HG02798 (cell line): ENCODE data around the gene IQCB1.
"Not testable (repeated sequence)": the region's sequence is repeated elsewhere in the genome, so short reads cannot be mapped to it uniquely, and the experiment has no call there.

Source experiments
- ATAC-seq: cut with Tn5 transposase; IDR thresholded peaks from one replicate; pipeline ENCODE4 v1.9.1; 2021; ENCODE audit warnings: mild to moderate bottlenecking; ENCODE audit not compliant: unreplicated experiment, poor library complexity

Gene IQCB1

DNA sequence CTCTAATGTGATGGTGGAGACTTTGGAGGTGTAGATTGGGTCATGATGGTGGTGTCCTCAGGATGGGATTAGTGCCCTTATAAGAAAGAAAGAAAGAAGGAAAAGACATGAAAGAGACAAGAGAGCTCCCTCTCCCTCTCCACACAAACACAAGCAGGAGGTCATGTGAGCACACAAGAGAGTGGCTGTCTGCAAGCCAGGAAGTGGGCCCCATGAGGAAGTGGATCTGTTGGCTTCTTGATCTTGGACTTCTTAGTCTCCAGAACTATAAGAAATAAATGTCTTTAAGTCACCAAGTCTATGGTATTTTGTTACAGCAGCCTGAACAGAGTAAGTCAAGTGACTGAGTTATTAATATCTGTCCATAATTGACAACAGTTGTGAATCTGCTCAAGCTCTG is 17.1 kb downstream of the IQCB1 start:
- no peak for ATAC-seq

DNA sequence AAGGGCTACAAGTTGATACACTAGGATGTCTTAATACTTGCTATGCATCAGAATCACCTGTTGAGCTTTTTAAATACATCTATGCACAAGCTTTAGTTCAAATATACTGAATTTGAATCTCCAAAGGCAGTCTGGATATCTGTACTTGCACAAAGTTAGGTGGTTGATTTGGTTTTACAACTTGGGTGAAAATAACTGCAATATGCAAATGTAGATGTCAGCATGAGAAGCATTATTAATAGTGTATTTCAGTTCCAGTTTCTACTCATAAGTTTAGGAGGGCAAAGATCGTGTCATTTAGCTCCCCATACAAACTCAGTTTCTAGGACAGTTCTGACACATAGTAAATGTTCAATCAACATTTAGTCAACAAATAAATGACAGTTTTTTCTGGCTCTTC is 25.6 kb downstream of the IQCB1 start:
- peak; percentile 97 for ATAC-seq

DNA sequence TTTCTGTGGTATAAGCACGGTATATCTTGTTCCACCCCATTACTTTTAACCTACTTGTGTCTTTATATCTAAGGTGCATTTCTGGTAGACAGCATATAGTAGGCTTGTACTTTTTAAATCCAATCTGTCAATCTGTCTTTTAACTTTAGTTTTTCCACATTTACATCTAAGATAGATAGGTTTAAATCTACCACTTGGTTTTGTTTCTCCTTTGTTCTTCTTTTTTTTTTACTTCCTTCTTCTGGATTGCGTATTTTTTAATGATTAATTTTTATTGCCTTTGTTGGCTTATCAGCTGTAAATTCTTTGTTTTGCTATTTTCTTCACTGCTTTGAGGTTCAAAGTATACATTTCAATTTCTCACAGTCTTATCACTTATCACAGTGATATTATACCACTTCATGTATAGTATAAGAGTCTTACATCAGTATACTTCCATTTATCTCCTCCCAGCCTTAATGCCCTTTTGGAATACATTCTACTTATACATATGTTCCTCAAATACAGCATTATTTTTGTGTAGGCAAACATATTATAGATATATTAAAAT is 31.0 kb downstream of the IQCB1 start:
- no peak for ATAC-seq

DNA sequence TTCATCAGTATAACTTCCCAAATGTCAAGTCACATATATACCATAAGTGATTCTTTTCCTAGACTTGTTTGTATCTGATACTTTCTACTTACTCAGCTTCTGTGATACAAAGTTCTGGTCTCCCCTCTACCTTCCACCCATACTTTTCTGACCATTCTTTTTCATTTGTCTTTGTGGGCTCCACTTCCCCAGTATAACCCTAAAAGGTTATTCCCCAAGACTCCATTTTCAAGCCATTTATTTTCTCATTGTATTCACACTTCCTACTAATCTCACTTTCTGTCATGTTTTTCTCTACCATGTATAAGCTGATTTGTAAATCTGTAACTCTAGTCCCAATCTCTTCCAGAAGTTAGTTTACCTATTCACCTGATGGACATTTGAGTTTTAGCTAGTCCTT is 34.0 kb downstream of the IQCB1 start:
- ATAC-seq: no peak

DNA sequence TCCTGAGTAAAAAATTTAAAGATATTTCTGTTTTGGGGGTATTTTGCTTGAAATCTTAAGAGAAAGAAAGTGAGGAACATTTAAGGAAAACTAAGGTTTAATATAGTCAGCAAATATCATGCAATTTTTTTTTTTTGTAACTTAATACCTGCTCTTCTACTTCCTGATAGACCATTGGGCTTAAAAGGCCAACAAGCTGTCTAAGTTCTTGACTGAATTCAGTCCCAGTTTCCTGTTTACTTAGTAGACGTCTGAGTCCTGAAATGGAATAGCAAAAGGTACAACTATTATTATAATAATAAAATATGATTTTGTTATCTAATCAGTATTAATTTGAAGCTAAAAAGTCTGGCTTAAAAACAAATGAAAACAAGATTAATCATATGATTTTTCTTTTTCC is 37.9 kb downstream of the IQCB1 start:
- no peak for ATAC-seq

DNA sequence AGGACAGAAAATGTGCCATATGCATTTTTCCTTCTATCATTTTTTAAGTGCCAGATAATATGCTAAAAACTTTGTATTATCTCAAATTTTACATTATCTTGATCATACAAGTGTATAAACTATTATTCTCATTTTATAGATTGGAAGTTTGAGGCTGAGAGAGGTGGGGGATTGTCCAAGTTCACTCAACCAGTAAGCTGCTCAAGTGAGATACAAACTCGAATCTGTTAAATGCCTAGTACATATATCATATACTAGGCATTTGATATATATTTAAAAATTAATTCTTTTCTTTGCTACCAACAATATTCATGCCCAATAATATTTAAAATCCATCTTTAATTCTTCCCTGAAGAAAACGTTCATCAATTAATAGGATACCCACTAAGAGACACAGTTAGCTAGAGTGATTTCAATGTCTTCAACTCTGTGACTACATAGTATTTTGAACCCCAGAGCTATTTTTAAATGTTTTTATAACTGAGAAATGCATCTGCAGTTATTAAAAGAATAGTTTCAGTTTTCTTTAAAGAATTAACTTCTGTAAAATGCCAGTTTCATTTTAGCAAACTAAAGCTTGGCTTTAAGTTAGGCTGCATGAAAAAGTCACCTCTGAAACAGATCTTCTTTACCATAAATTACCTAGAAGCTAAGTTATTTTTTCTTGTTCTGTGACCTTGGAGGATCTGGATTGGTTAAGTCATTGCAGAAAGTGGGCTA is 40.4 kb downstream of the IQCB1 start:
- ATAC-seq: peak; percentile 53

DNA sequence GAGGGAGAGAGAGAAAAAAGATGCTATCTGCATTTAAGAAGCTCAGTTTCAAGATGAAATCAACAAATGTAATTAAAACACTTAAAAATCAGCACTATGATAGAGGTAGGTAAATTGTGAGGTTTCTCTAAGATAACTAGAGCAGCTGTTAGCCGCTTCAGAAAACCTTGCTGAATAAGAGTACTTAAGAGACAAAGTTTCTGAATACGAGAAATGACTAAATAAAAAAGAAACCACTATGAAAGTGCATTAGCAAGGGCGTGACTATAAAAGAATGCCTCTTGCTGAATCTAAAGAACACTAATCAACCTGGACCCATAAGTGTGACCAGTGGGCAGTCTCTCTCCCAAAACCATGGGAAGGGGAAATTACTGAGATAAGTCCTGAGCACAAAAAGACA is 41.8 kb downstream of the IQCB1 start:
- ATAC-seq: peak; percentile 74

DNA sequence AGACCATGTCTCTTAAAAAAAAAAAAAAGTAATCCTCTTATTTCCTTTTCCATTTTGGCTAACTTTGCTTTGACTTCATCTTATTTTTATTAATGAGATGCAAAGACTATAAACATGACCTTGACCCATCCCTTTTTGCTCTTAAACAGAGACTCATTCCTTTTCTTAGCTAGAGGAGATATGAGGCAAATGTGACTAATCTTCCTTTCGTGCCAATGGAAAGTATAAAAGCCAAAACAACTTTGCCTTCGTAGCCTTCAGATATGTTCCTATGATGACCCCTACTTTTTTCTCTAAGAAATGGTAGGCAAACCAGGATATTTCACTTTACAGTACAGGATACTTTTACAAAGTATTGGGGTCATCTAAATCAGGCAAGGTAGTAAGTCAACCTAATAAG is 48.4 kb downstream of the IQCB1 start:
- ATAC-seq: no peak

DNA sequence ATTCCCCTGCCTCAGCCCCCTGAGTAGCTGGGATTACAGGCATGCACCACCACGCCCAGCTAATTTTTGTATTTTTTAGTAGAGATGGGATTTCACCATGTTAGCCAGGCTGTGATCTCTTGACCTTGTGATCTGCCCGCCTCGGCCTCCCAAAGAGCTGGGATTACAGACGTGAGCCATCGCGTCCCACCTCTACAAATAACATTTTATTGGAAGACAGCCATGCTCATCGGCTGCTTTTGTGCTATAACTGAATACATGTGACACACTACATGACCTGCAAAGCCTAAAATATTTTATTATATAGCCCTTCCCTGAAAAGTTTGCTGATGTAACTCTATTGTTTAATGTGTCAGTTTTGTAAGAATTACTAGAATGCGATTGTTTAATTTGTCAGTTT is 52.1 kb downstream of the IQCB1 start:
- not testable (repeated sequence) for ATAC-seq

DNA sequence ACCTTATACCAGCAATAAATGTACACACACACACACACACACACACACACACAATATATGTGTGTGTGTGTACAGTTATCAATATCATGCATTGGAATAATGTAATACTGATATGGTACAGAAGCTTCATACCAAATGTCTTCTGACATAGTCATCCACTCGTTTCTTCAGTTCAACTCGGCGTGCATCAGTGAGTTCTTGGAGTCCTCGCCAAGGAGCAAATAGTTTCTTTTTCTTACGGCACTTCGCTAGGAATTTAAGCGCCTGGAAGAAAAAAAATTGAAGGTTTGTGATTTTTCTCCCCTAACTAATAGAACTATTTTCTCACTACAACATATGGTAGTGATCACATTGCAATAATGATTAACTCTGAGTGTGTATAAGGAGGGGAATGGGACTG is 53.2 kb downstream of the IQCB1 start:
- ATAC-seq: no peak

DNA sequence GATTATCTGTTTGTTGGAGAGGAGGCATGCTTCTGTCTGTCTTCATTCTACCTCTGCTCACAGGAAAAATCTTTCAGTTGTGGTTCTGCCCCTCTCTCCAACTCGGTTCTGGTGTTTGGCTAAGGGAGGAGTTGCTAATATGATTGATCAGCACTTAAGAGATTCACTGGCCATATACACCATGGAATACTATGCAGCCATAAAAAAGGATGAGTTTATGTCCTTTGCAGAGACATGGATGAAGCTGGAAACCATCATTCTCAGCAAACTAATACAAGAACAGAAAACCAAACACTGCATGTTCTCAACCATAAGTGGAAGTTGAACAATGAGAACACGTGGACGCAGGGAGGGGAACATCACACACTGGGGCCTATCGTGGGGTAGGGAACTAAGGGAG is 59.8 kb downstream of the IQCB1 start:
- ATAC-seq: not testable (repeated sequence)

DNA sequence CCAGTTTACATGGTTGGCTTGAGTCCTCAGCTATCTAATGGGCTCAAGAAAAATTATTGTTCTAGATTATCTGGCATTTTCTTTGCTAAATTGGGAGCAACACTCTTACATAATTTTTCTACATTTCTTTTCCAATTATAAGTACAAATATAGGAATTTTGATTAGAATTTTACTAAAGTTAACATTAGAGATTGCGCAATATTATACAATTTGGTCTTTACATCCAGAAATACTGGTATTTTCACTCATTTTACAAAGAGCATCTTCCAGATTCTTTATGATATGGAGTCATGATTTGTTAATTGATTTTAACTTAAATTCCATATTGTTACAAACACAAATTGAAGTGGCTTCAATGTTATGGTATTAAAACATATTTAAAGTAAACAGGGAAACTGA is 65.6 kb downstream of the IQCB1 start:
- no peak for ATAC-seq

DNA sequence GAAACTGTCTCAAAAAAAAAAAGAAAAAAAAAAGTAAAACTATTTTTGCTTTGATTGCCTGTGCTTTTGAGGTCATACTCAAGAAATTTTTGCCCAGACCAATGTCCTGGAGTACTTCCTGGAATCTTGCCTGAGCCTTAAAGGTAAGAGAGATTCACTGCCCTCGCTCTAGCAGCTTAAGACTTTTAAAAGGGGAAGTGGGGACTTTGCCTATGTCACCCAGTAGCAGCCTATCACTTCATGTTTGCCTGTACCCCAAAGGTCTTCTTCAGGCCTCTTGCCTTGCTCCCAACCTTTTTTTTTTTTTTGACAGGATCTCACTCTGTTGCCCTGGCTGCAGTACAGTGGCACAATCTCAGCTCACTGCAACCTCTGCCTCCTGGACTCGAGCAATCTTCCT is 66.4 kb downstream of the IQCB1 start:
- no peak for ATAC-seq

DNA sequence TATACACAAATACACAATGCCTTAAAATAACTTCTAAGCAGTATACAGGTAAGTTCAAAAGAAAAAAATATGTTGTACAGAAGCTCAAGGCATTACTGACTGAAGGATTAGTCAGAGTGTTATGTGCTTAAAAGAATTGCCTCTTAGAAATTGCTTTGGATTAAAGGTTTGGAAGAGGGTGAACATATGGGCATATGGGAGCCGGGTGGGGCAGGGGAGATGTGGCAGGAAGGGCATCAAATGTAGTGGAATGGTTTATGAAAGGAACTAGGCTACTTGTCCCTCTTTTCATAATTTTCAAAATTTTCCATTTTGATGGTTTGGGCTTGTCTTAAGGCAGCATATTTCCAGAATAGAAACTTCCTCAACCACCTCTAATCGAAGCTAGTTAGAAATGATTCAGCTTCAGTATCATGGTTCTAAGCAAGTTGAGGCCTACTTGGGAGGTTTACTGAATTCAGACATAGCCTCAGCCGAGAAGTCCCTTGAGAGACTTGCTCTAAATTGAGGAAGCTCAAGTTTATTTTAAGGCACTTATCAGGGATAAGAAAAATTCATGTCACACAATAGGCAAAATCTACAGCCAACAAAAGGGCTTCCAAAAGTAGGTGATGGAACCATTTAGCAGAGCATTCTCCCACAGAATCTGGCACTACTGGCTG is 75.2 kb downstream of the IQCB1 start:
- no peak for ATAC-seq

DNA sequence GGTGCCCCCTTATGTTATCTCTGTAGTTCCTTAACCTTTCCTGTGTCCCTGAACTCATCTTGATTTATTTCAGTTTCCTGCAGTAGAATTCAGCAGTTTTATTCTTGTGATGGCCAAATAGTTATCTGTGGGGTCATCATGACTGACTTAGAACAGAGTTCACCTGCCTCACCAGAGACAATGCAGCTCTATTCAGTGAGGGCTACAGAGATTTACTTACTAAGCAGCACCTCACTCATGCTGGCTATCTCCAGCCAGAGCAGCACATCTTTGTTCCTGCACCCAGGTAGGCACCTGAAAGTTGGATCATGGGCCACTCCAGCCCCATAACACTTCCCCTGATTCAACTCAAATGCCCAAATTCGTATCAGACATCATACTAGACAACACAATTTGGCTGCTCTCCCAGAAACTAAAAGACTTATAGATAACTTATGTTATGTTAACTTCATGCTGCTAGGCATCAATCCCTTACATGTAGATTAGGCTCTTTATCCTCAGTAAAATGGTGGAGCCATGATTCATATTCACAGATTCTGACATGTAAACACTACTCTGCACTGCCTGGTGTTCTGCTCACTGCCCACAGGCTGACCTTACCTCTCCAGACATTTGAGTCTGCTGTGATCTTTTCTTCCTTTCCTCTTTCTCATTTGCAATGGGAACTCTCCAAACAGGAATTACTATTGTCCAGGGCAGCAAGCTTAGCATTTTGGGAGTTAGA is 76.0 kb downstream of the IQCB1 start:
- ATAC-seq: no peak

DNA sequence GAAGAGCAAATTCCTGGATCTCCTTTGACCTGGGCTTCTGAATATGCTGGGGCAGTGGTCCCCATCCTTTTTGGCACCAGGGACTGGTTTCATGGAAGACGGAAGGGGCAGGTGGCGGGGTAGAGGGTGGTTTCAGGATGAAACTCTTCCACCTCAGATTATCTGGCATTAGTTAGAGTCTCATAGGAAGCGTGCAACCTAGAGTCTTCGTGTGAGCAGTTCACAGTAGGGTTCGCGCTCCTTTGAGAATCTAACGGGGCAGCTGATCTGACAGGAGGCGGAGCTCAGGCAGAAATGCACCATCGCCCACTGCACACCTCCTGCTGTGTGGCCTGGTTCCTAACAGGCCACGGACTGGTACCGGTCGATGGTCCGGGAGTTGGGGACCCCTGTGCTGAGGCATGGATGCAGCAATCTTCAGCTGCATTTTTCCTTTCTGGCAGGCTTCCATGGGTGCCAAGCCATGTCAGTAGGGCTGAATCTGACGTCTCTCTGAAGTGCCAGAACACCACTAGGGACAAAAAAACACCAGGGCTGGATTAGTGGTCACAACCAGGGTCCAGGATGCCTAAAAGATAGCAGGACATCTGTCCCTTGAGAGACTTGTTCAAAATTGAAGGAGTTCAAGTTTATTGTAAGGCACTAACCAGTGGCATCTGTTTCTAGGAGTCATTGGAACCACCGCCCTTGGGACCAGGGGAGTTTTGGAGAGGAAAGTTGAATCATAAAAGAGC is 76.9 kb downstream of the IQCB1 start:
- no peak for ATAC-seq

DNA sequence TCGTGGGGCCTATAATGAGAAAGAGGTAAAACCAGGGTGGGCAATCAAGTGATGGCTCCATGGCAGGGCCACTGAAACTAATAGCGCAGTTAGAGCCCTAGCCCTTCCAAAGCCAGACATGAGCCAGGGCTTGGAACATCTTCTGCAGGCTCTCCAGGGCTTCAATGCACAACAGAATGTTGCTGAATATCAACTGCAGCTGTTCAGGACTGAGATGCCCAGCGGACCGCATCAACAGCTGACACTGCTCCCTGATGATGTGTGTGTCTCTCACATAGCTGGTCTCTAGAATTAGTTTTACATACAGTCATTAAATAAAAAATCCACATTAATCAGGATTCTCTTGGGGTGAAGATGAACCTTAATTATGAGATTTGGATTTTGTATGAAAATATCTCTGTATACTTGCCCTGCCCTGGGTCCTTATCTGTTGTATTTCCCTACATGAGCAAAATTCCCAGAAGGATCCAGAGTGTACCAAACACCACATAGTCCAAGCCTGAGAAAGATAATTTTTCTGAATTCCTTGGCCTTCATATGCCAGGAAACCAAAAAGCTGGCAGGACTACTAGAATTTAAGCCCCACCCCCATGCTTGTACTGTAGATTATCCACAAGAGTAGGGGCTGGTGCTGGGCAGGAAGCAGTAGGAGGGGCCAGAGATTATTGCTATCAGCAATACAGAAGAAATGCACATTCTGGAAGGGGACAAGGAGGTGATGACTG is 77.6 kb downstream of the IQCB1 start:
- no peak for ATAC-seq

DNA sequence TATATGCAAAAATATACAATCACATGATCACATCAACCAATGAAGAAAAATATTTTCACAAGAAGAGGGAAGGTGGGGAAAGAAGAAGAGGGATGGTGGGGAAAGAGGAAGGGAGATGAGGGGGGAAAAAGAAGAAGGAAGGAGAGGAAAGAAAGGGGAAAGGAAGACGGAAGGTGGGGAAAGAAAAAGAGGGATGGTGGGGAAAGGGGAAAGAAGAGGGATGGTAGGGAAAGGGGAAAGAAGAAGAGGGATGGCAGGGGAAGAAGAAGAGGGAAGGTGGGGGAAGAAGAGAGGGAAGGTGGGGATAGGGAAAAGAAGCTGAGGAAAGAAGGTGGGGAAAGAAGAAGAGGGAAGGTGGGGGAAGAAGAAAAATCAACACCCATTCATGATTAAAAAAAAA is 82.1 kb downstream of the IQCB1 start:
- no peak for ATAC-seq

DNA sequence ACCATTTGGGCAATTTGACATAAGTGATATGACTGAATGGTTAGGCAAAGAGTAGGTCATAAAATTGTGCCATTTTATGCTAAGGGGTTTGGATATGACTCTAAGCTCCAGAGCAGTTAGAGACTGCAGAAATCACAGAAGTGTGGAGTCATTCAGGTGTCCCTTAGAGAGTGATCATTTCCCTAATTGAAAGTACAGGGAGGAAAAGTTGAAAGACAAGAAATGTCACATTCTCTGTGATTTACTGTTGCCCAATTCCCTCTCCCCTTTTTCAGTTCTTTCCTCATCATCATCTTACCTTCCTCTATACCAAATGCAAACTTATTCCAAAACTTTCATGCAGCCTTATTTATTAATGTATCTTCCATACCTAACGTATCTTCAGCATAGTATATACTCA is 82.6 kb downstream of the IQCB1 start:
- no peak for ATAC-seq

DNA sequence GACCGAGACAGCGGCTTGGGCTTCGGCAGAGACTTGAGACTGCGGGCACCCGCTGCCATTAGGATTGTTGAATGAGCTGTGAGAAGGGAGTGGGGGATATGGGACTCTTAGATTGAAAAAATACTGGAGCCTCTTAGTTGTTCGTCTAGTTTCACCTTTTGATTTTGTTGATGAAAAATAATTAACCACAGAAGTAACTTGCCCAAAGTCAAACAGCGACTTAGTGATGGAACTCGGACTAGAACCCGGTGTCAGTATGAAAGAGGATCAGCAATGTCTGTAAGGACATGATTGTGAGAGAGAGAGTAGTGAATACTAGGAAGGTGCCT is 84.8 kb downstream of the IQCB1 start:
- no peak for ATAC-seq
